ENCODE data around the gene IL34.

IL34 gene

GRCh38 chr16:70646260-70647241 is at the start of gene IL34:
Gene IL34, plus strand, starts transcription at chr16:70646559. Its CDS starts 389 bp downstream, at chr16:70646948.
- H3K27ac ChIP-seq = no peak within 1 kb of the TSS
- ChIA-PET CTCF (no interaction called here), POLR2A (ENCODE audit: low non-redundant PET) (no interaction called here)
- DNase-seq (ENCODE audit: low spot score) = no peak
- TF ChIP-seq CTCF (conservative IDR thresholded peaks at IDR 0.05; ENCODE audit: low read depth) = no peak

GRCh38 chr16:70597135-70597835 is 49.1 kb upstream of the IL34 start:
- POLR2A ChIA-PET (ENCODE audit: low non-redundant PET) = no interaction called here
- TF ChIP-seq CTCF (conservative IDR thresholded peaks at IDR 0.05; ENCODE audit: low read depth) = no peak
- H3K27ac ChIP-seq = no peak overlapping the region
- CTCF ChIA-PET = interaction anchor here (0.6 kb wide), 1 partner anchor 9 kb away, joined by 3 read pairs; no protein-coding TSS in a partner anchor
- no peak for DNase-seq (ENCODE audit: low spot score)

GRCh38 chr16:70598937-70599503 is 47.3 kb upstream of the IL34 start:
- H3K27ac ChIP-seq = no peak overlapping the region
- ChIA-PET CTCF (no interaction called here), POLR2A (ENCODE audit: low non-redundant PET) (no interaction called here)
- TF ChIP-seq CTCF (conservative IDR thresholded peaks at IDR 0.05; ENCODE audit: low read depth) = no peak
- DNase-seq (ENCODE audit: low spot score) = no peak

- TF ChIP-seq CTCF (conservative IDR thresholded peaks at IDR 0.05; ENCODE audit: low read depth) = no peak
- H3K27ac ChIP-seq = no peak overlapping the region
- ChIA-PET CTCF (interaction anchor here (0.8 kb wide), 1 partner anchor 8 kb away, joined by 3 read pairs; no protein-coding TSS in a partner anchor), POLR2A (ENCODE audit: low non-redundant PET) (no interaction called here)
- DNase-seq (ENCODE audit: low spot score) = no peak
These were observed 45.6 kb upstream of the IL34 start for GRCh38 chr16:70600730-70601129.

GRCh38 chr16:70601576-70602575 is 44.5 kb upstream of the IL34 start:
- no peak for TF ChIP-seq CTCF (conservative IDR thresholded peaks at IDR 0.05; ENCODE audit: low read depth)
- no peak overlapping the region for H3K27ac ChIP-seq
- ChIA-PET POLR2A (ENCODE audit: low non-redundant PET) (no interaction called here), CTCF (interaction anchor here (0.6 kb wide), 1 partner anchor 17 kb away, joined by 3 read pairs; no protein-coding TSS in a partner anchor)
- no peak for DNase-seq (ENCODE audit: low spot score)

All from RWPE1 (cell line).